ENCODE data around the gene HDHD3.

- TF ChIP-seq EZH2 (IDR thresholded peaks at IDR 0.05) (no peak), POLR2AphosphoS5 (IDR thresholded peaks at IDR 0.05; ENCODE audit: borderline replicate concordance, low read depth, low read length) (no peak)
Observed at GRCh38 chr9:113380869-113381378, 4.1 kb upstream of the HDHD3 start.
